Heart left ventricle (tissue), 13 donors: ENCODE results near the gene GHR.

Experiments
- POLR2A ChIP-seq, 2 donors: fragments of 450-650 bp; IDR thresholded peaks; one replicate each; pipeline ENCODE4 v1.6.1; 2017; ENCODE audit warnings: antibody characterized with exemption in 2 of 2, mild to moderate bottlenecking in 2 of 2, moderate library complexity in 2 of 2
- TF ChIP-seq, protein P1 (sequence below), 12 donors: fragments of 200-600 bp; sonication (generic) in 4 of 12; IDR thresholded peaks; one replicate each; pipeline versions ENCODE4 v1.5.0 to v1.8.0; 2018 to 2022; ENCODE audit warnings: antibody characterized with exemption in 12 of 12, mild to moderate bottlenecking in 5 of 12
- donor health status: ischemic (EF 13 %, LVEDD 7.1; RV severe dilation, severe dysfunction).
- donor health status: DM: no; HTN: yes; CAD: no.
- donor health status: DM: no; HTN: no; CAD: no.
- donor health status: ischemic (EF 25% LVEDD 6.9; RV normal size, moderate dysfunction).
- donor health status: ischemic (EF 25% LVEDD 5.7; RV mildly dilated, moderate dysfunction).
- donor health status: ischemic (EF 35%, LVEDD 5.7; RV mildly dilated, moderate dysfunction).
- donor health status: nonischemic (EF 11% LVEDD 7.7; RV severe dilation, severe dysfunction).
- donor health status: DM: yes; HTN: yes; CAD: no.
- donor health status: PGD.
- donor health status: ischemic (EF 29% LVEDD 5.4; RV normal size, mild dysfunction).
- donor health status: nonischemic (EF 23%, LVEDD 6.1; RV moderate dilation, normal function).

DNA sequence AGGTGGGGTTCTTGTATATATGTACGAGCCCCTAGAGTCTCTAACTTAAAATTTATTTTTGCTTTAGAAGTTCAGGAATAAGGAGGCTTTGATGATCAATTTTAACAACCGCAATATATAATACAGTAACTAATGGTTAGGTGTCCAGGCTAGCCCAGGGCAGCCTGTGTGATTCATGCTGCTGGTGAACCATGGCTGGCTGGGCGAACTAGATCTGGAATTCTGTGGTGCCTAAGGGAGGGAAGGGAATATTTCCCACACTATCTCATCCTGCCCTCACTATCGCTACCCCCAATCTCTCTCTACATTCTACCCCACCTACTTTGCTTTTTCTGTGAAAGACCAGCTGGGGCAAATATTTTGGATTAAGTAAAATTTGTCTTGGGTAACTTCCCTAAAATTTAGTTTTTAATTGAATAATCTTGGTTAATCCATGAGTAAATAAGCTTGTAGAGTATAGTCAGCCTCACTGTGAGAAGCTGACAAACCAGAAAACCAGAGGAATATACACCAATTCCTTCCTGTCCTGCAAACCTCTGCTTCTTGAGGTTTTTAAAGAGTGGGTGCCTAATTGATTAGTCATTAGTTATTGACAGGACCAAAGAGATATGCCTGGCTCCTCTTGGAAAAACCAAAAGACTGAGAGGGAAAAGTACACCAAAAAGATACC lies 218.2 kb downstream of the GHR start:
- TF ChIP-seq, protein P1, sequence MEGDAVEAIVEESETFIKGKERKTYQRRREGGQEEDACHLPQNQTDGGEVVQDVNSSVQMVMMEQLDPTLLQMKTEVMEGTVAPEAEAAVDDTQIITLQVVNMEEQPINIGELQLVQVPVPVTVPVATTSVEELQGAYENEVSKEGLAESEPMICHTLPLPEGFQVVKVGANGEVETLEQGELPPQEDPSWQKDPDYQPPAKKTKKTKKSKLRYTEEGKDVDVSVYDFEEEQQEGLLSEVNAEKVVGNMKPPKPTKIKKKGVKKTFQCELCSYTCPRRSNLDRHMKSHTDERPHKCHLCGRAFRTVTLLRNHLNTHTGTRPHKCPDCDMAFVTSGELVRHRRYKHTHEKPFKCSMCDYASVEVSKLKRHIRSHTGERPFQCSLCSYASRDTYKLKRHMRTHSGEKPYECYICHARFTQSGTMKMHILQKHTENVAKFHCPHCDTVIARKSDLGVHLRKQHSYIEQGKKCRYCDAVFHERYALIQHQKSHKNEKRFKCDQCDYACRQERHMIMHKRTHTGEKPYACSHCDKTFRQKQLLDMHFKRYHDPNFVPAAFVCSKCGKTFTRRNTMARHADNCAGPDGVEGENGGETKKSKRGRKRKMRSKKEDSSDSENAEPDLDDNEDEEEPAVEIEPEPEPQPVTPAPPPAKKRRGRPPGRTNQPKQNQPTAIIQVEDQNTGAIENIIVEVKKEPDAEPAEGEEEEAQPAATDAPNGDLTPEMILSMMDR (IDR thresholded peaks at IDR 0.05) = no peak
- TF ChIP-seq POLR2A (IDR thresholded peaks at IDR 0.05) = no peak
